A549 (cell line): ENCODE data around the gene SLC13A2.

Experiments used
- CHD2 ChIP-seq: fragments of 150-350 bp; IDR thresholded peaks from 2 replicates; pipeline ENCODE4 v1.6.1; 2014; ENCODE audit warnings: low read length; ENCODE audit not compliant: partially characterized antibody
- CTCF ChIP-seq: fragments of >200 bp; sonication (Bioruptor Twin); formaldehyde crosslinking; IDR thresholded peaks from 3 replicates; pipeline ENCODE4 v1.5.1; 2016

DNA sequence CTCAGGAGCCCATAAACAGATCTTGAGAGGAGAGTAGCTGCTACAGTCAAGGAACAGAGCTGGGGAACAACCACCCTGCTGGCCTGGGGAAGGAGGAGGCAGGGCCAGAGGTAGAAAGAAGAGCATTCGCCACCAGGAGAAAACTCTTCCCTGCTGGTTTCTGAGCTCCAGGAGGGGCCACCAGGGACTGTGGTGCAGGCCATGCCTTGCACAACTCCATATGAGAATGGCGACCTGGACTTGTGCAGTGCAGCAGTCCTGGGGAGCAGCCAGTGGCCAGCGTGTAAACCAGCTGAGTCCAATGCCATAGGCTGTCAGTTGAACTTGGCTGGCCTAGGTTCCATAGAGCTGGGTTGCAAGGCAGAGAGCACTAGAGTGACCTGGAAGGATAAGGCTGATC lies 11.6 kb downstream of the SLC13A2 start:
- TF ChIP-seq CHD2 (no peak), CTCF (no peak)
